Neural cell (in vitro differentiated cells): ENCODE data around the gene KRTAP5-10.

ENCODE experiments used
- EP300 ChIP-seq: fragments of 450-650 bp; conservative IDR thresholded peaks from 2 replicates; pipeline ENCODE4 v1.6.1; 2014; ENCODE audit warnings: antibody characterized with exemption, mild to moderate bottlenecking, moderate library complexity; ENCODE audit not compliant: poor library complexity, severe bottlenecking
- EZH2 ChIP-seq: fragments of 200-600, 300-800 bp; shearing (Covaris generic), sonication (generic); IDR thresholded peaks from 2 replicates; pipeline ENCODE4 v1.6.1; 2014; ENCODE audit warnings: antibody characterized with exemption, low read length, borderline replicate concordance, mild to moderate bottlenecking; ENCODE audit not compliant: insufficient read depth, poor library complexity, severe bottlenecking
- MXI1 ChIP-seq: fragments of 450-650 bp; conservative IDR thresholded peaks from 2 replicates; pipeline ENCODE4 v1.6.1; 2014; ENCODE audit warnings: antibody characterized with exemption, mild to moderate bottlenecking; ENCODE audit not compliant: poor library complexity, severe bottlenecking
- POLR2AphosphoS5 ChIP-seq: IDR thresholded peaks from 2 replicates; pipeline ENCODE4 v1.6.1; 2012
- TAF1 ChIP-seq: IDR thresholded peaks from 2 replicates; pipeline ENCODE4 v1.6.1; 2012; ENCODE audit warnings: low read depth
- TF ChIP-seq, protein P1 (sequence below): fragments of 450-650 bp; IDR thresholded peaks from 2 replicates; pipeline ENCODE4 v1.5.1; 2014; ENCODE audit warnings: antibody characterized with exemption, mild to moderate bottlenecking, moderate library complexity; ENCODE audit not compliant: poor library complexity, severe bottlenecking
- TF ChIP-seq, protein P2 (sequence below): IDR thresholded peaks from 2 replicates; pipeline ENCODE4 v1.6.1; 2012; ENCODE audit warnings: borderline replicate concordance

DNA sequence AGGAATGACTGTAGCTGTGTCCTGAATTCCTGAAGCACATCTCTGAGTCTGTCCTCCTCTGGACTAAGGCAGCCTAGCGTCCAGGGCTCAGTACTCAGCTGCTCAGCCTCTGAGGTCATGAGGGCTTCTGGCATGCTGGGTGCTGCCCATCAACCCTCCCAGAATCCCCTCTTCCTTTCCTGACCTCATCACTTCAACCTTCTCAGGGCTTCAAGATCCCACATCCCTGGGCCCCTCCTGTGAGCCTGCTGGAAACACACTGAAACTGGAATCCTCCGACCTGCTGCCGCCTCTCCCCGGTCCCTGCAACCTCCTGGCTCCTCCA, 26.7 kb upstream of the KRTAP5-10 start:
- TF ChIP-seq, protein P1, sequence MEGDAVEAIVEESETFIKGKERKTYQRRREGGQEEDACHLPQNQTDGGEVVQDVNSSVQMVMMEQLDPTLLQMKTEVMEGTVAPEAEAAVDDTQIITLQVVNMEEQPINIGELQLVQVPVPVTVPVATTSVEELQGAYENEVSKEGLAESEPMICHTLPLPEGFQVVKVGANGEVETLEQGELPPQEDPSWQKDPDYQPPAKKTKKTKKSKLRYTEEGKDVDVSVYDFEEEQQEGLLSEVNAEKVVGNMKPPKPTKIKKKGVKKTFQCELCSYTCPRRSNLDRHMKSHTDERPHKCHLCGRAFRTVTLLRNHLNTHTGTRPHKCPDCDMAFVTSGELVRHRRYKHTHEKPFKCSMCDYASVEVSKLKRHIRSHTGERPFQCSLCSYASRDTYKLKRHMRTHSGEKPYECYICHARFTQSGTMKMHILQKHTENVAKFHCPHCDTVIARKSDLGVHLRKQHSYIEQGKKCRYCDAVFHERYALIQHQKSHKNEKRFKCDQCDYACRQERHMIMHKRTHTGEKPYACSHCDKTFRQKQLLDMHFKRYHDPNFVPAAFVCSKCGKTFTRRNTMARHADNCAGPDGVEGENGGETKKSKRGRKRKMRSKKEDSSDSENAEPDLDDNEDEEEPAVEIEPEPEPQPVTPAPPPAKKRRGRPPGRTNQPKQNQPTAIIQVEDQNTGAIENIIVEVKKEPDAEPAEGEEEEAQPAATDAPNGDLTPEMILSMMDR, result no peak
- no peak for TF ChIP-seq POLR2AphosphoS5
- TF ChIP-seq TAF1, result no peak
- no peak for TF ChIP-seq EZH2
- no peak for TF ChIP-seq MXI1
- no peak for TF ChIP-seq EP300
- TF ChIP-seq, protein P2, sequence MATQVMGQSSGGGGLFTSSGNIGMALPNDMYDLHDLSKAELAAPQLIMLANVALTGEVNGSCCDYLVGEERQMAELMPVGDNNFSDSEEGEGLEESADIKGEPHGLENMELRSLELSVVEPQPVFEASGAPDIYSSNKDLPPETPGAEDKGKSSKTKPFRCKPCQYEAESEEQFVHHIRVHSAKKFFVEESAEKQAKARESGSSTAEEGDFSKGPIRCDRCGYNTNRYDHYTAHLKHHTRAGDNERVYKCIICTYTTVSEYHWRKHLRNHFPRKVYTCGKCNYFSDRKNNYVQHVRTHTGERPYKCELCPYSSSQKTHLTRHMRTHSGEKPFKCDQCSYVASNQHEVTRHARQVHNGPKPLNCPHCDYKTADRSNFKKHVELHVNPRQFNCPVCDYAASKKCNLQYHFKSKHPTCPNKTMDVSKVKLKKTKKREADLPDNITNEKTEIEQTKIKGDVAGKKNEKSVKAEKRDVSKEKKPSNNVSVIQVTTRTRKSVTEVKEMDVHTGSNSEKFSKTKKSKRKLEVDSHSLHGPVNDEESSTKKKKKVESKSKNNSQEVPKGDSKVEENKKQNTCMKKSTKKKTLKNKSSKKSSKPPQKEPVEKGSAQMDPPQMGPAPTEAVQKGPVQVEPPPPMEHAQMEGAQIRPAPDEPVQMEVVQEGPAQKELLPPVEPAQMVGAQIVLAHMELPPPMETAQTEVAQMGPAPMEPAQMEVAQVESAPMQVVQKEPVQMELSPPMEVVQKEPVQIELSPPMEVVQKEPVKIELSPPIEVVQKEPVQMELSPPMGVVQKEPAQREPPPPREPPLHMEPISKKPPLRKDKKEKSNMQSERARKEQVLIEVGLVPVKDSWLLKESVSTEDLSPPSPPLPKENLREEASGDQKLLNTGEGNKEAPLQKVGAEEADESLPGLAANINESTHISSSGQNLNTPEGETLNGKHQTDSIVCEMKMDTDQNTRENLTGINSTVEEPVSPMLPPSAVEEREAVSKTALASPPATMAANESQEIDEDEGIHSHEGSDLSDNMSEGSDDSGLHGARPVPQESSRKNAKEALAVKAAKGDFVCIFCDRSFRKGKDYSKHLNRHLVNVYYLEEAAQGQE, result no peak
